WERI-Rb-1 (cell line): Measurements from ENCODE around the gene BRINP3.

Source experiments
- DNase-seq: peaks from one replicate; pipeline ENCODE4 v3.0.0-alpha.2; 2020
- H3K27ac ChIP-seq: fragments of 250-450 bp; sonication (Bioruptor Pico); 2 replicates; pipeline ENCODE4 v1.5.1; 2020; ENCODE audit warnings: mild to moderate bottlenecking, moderate library complexity
- H3K27me3 ChIP-seq: fragments of 250-450 bp; sonication (Bioruptor Pico); 2 replicates; pipeline ENCODE4 v1.5.1; 2021; ENCODE audit warnings: mild to moderate bottlenecking, low read depth, moderate library complexity; ENCODE audit not compliant: insufficient read depth, severe bottlenecking
- H3K36me3 ChIP-seq: fragments of 250-450 bp; sonication (Bioruptor Pico); 2 replicates; pipeline ENCODE4 v1.5.1; 2020; ENCODE audit warnings: mild to moderate bottlenecking, moderate library complexity
- H3K4me3 ChIP-seq: 2 replicates; pipeline ENCODE4 v1.5.1; 2011; ENCODE audit warnings: low read depth, mild to moderate bottlenecking, control low read depth, low read length
- H3K9me3 ChIP-seq: fragments of 250-450 bp; sonication (Bioruptor Pico); 2 replicates; pipeline ENCODE4 v1.5.1; 2021; ENCODE audit warnings: mild to moderate bottlenecking, moderate library complexity; ENCODE audit not compliant: severe bottlenecking
- CTCF ChIP-seq: IDR thresholded peaks from 2 replicates; pipeline ENCODE4 v1.5.1; 2011; ENCODE audit warnings: low read depth, mild to moderate bottlenecking, control low read depth, inconsistent platforms, low read length

Gene BRINP3

GRCh38 chr1:190104961-190105360 lies 372.7 kb downstream of the BRINP3 start:
- H3K27ac ChIP-seq = no peak overlapping the region
- H3K27me3 ChIP-seq = no peaks in the 10 kb centered on the region
- no peak for DNase-seq
- no peaks in the 10 kb centered on the region for H3K36me3 ChIP-seq
- no peak overlapping the region for H3K4me3 ChIP-seq
- H3K9me3 ChIP-seq = no peaks in the 10 kb centered on the region
- TF ChIP-seq CTCF = no peak

GRCh38 chr1:190102757-190103326 lies 374.8 kb downstream of the BRINP3 start:
- H3K36me3 ChIP-seq = no peaks in the 10 kb centered on the region
- no peak for TF ChIP-seq CTCF

GRCh38 chr1:190101756-190102155 lies 375.9 kb downstream of the BRINP3 start:
- no peak for DNase-seq
- H3K9me3 ChIP-seq = no peaks in the 10 kb centered on the region
- TF ChIP-seq CTCF = no peak
- no peaks in the 10 kb centered on the region for H3K36me3 ChIP-seq
- H3K27me3 ChIP-seq = no peaks in the 10 kb centered on the region
- H3K4me3 ChIP-seq = no peak overlapping the region
- H3K27ac ChIP-seq = no peak overlapping the region

More at GRCh38 chr1:190102757-190103326, 374.8 kb downstream of the BRINP3 start:
- Histone ChIP-seq H3K27ac (no peak overlapping the region), H3K4me3 (no peak overlapping the region), H3K27me3 (no peaks in the 10 kb centered on the region), H3K9me3 (no peaks in the 10 kb centered on the region)
- no peak for DNase-seq

GRCh38 chr1:190098756-190099155 lies 378.9 kb downstream of the BRINP3 start:
- TF ChIP-seq CTCF = no peak
- Histone ChIP-seq H3K36me3 (no peaks in the 10 kb centered on the region), H3K27me3 (no peaks in the 10 kb centered on the region), H3K9me3 (no peaks in the 10 kb centered on the region), H3K4me3 (no peak overlapping the region), H3K27ac (no peak overlapping the region)
- DNase-seq = no peak

- DNase-seq = no peak
- no peaks in the 10 kb centered on the region for H3K9me3 ChIP-seq
- no peaks in the 10 kb centered on the region for H3K27me3 ChIP-seq
- no peaks in the 10 kb centered on the region for H3K36me3 ChIP-seq
- no peak for TF ChIP-seq CTCF
- no peak overlapping the region for H3K27ac ChIP-seq
- H3K4me3 ChIP-seq = no peak overlapping the region
Measured at GRCh38 chr1:190098107-190098506, 379.6 kb downstream of the BRINP3 start.

GRCh38 chr1:190095596-190095995 lies 382.1 kb downstream of the BRINP3 start:
- TF ChIP-seq CTCF = no peak
- DNase-seq = no peak
- Histone ChIP-seq H3K27ac (no peak overlapping the region), H3K27me3 (no peaks in the 10 kb centered on the region), H3K36me3 (no peaks in the 10 kb centered on the region), H3K9me3 (no peaks in the 10 kb centered on the region), H3K4me3 (no peak overlapping the region)
